Embryonic facial prominence (tissue), 1 donor: ENCODE results near the gene GAL.

Experiments
- DNase-seq: peaks from one replicate; pipeline ENCODE4 v3.0.0-alpha.2; 2016; ENCODE audit errors: extremely low spot score

Gene GAL

DNA sequence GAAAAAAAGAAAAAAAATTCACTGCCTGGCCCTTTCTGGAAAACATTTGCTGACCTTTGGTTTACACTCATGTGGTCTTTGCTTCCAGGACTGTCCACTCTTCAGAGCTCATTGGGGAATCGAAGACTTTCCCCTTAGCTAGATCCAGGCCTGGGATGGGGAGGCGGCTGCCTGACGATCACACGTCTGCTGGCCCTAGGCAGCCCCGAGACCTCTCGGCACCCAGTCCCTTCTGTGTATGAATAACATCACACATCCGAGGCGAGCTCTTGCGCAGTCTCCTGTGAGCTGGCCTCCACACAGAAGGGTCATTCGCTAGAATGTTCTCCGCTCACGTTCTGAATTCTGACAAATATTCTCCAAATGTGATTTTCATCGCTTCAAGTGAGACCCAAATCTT is 25.7 kb upstream of the GAL start:
- no peak for DNase-seq

GRCh38 chr11:68659158-68659921 is 25.0 kb upstream of the GAL start:
- peak; percentile 75 for DNase-seq

- no peak for DNase-seq
These were observed 24.1 kb upstream of the GAL start for GRCh38 chr11:68660066-68660810.

DNA sequence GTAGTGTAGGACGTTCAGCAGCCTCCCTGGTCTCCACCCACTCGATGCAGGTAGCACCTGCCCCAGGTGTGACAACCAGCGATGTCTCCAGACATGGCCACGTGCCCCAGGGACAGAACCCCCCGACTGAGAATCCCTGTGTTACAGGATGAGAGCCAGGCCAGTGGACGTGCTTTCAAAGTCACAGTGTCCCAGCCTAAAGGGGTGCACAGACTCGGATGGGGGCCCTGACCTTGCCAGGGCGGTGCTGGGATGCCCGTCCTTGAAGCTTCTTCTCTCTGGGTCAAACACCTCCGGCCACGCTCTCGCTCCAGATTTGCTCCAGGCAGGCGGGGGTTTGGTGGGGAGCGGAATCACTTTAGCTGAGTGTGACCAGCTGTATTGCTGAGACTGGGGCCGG is 23.3 kb upstream of the GAL start:
- DNase-seq = no peak

- DNase-seq = no peak
These were observed 22.4 kb upstream of the GAL start for GRCh38 chr11:68661697-68662603.

GRCh38 chr11:68663482-68664010 is 20.8 kb upstream of the GAL start:
- DNase-seq = no peak

- DNase-seq = no peak
These were observed 20.2 kb upstream of the GAL start for GRCh38 chr11:68664141-68664540.

DNA sequence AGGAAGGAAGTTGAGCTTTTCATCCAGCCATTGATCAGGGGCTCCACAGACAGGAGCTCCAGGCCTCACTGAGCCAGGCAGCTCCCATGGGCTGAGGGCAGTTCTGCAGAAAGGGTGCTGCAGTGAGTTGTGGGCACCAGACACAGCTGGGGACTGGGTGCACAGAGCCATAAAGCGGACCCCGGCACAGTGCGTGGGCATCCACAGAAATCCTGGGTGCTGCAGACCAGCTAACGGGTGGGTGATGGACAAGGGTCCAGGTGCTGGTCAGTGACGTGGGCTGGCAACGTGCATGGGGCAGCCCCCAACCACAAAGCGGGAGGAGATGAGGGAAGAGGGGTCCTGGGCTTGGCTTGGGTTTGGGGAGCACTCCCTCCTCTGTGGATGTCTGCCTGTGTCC is 19.4 kb upstream of the GAL start:
- DNase-seq = no peak

DNA sequence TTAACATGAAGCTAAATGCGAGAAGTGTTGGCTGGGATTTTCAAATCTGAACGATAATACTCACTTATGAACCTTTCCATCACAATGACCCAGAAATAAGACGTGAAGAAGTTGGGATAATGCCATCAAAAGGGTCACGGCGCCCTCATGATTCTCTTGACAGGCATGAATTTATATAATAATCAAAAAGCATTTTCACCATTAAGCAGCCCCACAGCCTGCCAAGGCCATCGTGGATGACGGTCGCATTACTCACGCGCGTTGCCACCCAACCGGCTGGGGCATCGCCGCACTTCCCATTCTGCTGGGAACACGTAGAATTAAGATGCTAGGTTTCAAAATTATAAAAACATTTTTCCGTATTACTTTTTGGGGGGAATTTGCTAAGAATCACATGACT is 18.9 kb upstream of the GAL start:
- no peak for DNase-seq

DNA sequence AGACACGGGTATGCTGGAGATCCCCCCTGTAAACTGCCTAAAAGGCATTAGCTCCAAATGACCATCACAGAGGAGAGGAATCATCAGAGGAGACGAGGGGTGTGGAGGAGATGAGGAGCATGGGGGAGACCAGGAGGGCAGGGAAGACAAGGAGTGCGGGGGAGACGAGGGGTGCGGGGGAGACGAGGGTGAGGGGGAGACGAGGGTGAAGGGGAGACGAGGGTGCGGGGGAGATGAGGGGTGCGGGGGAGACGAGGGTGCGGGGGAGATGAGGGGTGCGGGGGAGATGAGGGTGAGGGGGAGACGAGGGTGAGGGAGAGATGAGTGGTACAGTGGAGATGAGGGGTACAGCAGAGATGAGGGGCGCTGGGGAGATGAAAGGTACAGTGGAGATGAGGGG is 17.5 kb upstream of the GAL start:
- no peak for DNase-seq

DNA sequence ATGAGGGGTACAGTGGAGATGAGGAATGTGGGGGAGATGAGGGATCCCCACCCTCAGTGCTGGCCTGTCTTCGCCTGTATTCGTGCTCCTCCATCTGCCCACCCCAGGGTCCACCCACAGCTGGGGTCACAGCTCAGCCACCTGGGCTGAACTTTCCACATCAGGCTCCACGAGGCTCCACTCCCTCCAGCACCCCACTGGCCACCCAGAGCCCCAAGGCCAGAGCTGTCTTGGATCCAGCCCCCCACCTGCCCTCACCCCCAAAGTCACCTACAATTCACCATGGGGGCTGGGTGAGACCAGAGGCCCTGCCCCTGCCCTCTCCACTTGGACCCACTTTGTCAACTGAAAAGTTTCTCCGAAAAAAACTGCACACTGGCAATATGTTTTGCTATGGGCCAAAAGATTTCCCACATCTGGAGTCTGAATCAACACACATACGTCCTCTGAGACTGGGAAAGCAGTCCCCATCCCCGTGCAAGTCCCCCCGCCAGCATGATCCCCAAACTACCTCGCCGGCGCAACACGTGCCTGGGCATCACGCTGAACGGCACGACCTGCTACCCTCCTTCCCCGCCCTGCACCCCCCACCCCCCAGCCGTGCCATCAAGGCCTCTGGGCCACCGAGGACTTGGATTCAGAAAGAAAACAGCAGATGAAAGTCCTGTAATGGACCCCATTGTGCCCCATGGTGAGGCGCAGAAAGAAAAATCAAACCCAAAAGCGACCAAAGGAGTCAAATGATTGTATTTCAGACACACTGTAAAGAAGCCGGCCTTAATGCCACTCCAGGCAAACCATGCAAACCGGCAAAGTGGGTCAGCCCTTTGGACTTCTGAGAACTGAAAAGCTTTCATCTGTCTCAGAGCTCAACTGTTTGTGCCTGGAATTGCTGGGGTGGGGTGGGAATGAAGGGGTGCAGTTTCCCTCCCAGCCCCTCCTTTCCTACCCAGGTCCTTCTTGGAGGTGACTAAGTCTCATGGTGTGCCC is 16.5 kb upstream of the GAL start:
- no peak for DNase-seq

DNA sequence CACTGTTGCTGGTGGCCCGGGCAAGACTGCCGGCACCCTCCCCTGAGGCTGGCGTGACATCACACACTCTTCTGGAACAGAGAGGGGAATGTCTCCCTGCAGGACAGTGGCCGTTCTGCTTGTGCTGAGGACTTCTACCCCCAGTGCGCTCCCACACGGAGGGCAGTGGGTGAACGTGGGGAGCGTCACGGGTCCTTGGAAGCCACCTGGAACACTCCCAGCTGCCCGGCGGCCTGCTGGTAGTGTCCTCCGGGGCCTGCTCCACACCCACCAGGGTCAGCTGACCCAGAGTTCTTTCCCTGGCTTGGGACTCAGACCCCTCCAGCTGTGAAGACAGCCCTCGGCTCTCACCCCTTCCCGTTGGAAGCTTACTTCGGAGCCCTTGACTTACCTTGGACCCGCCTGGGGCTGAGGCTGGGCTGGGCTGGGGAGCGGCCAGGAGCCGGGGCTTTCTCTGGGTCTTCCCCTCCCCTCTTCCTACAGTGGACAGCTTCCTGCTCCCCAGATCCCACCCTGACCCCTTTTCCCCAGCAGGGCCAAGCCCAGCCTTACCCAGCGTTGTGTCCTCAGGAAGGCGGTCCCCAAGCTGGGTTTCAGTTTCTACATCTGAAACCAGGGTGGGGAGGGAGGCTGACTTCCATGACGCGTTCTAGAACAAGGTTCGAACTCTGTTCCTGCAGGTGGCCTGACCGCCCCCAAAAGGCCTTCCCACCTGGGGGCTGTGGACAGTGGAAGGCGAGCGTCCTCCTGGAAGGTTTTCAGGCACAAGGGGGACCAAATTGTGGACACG is 14.8 kb upstream of the GAL start:
- DNase-seq = no peak

DNA sequence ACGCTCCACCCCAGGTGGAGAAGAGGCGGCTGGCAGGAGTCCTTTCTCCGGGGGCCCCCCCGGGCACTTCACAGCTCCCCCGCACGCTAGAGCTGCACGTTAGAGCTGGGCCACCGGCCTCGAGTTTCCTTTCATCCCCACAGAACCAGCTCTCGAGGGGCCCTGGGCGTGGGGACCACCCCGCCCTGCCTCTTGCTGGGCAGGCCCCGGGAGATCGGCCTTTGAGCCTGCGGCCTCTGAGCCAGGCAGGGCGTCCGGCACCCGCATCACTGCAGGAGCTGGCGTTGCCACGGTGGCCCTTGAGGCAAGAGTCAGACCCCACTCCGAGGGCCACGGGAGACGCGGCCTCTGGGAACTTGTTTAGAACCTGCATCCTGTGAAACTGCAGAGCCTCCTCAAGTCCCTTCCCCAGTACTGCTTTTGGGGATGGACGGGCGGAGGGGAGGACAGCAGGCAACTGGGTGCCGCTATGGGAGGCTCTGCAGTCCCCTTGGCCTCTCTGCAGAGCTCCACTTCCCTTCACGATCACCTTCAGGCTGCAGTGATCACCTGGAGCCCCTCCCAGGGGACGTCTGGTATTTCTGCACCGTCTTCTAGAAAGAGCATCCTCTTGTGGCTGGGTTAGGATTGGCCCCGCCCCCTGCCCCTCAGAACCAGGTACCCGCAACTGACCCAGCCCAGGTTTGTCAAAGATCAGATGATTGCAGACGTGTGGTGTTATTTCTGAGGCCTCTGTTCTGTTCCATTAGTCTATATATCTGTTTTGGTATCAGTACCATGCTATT is 13.9 kb upstream of the GAL start:
- DNase-seq = no peak

DNA sequence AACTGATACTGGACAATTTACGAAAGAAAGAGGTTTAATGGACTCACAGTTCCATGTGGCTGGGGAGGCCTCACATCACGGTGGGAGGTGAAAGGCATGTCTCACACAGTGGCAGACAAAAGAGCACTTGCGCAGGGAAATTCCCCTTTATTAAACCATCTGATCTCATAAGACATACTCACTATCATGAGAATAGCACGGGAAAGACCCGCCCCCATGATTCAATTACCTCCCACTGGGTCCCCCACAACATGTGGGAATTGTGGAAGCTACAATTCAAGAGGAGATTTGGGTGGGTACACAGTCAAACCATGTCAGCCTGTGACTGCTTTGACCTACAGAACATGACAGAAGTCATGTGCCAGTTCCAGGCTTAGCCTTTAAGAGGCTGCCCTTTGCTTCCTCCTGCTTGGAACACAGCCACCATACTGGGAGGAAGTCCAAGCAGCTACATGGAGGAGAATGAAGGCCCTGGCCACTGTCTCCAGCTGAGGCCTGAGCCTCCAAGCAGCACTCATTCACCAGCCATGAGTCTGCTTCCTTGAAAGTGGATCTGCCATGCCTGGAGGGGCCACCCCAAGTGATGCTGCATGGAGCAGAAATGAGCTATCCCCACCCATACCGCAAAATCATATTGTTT is 10.9 kb upstream of the GAL start:
- no peak for DNase-seq

- no peak for DNase-seq
These were observed 10.4 kb upstream of the GAL start for GRCh38 chr11:68673991-68674390.

DNA sequence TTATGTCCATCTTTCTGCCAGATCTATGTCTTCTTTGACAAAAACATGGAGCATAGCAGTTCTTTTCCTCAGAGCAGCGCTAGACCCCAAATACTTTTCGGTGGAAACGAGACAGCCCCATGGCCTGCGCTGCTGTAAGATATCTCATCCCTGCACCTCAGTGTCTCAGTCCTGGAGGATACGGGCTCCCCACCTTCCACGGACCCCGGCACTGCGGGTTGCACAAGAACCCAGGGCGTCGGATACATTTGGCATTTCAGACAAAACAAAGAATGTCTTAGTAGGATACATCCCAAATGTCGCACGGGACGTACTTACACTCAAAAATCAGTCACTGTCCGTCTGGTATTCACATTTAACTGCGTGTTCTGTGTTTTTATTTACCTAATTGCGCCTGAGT is 9.9 kb upstream of the GAL start:
- no peak for DNase-seq

GRCh38 chr11:68677432-68677831 is 6.9 kb upstream of the GAL start:
- no peak for DNase-seq

DNA sequence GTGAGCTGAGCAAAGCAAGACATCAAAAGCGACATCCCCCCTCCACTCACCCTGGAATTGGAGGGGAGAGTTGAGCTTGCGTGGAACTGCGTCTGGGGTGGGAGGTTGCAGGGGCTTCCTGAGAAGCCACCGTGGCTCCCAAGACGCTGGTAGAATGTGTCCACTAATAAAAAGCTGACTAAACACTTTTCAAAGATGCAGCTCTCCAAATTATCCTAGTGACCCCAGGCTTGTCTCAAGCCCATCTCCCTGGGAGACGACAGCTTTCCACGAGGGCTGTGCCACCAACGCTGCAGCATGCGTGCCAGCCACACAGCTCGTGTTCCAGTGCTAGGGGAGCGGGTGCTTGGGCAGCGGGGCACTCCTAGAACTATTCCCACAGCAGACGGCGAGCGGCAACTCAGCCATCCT is 6.3 kb upstream of the GAL start:
- DNase-seq = no peak
